PC-3 (cell line): ENCODE data around the gene ARMC8.

ENCODE experiments used
- EZH2 ChIP-seq: fragments of 300-600 bp; sonication (generic); IDR thresholded peaks from one replicate; pipeline ENCODE4 v1.6.1; 2017; ENCODE audit warnings: antibody characterized with exemption, mild to moderate bottlenecking, low read length; ENCODE audit not compliant: unreplicated experiment
- EZH2phosphoT487 ChIP-seq: fragments of 300-600 bp; sonication (generic); IDR thresholded peaks from 2 replicates; pipeline ENCODE4 v1.6.1; 2018; ENCODE audit warnings: mild to moderate bottlenecking, antibody characterized with exemption, low read length, borderline replicate concordance
- TF ChIP-seq, protein P1 (sequence below): fragments of 300-600 bp; sonication (generic); conservative IDR thresholded peaks from 2 replicates; pipeline ENCODE4 v1.5.1; 2017; ENCODE audit warnings: antibody characterized with exemption, low read depth, mild to moderate bottlenecking, low read length

DNA sequence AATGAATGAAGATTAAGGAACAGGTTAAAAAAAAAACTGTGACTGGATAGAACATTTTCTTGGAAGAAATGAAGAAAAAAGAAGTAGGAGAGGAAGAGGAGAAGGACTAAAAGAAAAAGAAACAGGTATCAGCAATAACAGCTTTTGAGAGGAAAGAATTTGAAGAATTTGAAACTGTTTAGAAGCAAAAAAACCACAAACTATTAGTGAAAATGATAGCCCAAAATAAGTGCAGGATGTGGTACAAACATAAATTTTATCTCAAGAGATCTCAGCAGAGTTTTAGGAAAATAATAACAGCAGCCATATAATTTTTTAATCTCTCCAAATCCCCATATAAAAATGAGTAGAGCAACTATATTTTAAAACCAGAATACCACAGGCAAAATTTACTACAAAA lies 46.2 kb upstream of the ARMC8 start:
- TF ChIP-seq, protein P1, sequence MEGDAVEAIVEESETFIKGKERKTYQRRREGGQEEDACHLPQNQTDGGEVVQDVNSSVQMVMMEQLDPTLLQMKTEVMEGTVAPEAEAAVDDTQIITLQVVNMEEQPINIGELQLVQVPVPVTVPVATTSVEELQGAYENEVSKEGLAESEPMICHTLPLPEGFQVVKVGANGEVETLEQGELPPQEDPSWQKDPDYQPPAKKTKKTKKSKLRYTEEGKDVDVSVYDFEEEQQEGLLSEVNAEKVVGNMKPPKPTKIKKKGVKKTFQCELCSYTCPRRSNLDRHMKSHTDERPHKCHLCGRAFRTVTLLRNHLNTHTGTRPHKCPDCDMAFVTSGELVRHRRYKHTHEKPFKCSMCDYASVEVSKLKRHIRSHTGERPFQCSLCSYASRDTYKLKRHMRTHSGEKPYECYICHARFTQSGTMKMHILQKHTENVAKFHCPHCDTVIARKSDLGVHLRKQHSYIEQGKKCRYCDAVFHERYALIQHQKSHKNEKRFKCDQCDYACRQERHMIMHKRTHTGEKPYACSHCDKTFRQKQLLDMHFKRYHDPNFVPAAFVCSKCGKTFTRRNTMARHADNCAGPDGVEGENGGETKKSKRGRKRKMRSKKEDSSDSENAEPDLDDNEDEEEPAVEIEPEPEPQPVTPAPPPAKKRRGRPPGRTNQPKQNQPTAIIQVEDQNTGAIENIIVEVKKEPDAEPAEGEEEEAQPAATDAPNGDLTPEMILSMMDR, result no peak
- TF ChIP-seq EZH2, result no peak
- no peak for TF ChIP-seq EZH2phosphoT487
